Effector CD4-positive, alpha-beta T cell (primary cell): Measurements from ENCODE around the gene SCAP.

Source experiments
- DNase-seq: peaks from one replicate; pipeline ENCODE4 v3.0.0-alpha.2; 2020

SCAP gene

GRCh38 chr3:47412842-47413520 is 62.8 kb downstream of the SCAP start:
- DNase-seq, result no peak

DNA sequence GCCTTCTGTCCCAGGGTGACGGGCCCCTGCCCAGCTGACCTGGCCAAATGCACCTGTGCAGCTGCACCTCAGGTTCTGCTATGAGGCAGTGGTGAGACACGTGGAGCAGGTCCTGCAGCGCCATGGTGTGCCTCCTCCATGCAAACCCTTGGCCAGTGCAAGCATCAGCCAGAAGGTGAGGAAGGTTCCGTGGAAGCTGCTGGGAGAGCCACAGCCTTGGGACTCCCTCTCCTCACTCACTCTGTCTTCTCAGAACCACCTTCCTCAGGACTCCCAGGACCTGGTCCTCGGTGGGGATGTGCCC is 63.3 kb downstream of the SCAP start:
- no peak for DNase-seq

DNA sequence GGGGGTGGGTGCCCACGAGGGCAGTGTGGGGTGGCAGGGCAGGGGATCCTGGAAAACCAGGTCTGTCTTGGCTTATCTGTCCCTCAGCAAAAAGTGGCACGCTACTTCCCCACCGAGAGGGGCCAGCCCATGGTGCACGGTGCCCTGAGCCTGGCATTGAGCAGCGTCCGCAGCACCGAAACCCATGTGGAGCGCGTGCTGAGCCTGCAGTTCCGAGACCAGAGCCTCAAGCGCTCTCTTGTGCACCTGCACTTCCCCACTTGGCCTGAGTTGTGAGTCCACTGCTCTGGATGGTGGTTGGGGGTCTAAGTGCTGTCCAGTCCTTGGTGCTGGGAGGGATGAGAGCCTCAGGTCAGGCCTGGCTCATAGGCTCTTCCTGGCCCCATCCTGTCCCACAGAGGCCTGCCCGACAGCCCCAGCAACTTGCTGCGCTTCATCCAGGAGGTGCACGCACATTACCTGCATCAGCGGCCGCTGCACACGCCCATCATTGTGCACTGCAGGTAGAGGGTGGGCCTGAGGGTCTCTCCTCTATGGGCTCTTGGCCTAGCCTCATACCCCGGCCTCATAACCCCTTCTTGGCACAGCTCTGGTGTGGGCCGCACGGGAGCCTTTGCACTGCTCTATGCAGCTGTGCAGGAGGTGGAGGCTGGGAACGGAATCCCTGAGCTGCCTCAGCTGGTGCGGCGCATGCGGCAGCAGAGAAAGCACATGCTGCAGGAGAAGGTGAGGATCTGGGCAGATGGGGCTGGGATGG is 63.9 kb downstream of the SCAP start:
- DNase-seq, result no peak

DNA sequence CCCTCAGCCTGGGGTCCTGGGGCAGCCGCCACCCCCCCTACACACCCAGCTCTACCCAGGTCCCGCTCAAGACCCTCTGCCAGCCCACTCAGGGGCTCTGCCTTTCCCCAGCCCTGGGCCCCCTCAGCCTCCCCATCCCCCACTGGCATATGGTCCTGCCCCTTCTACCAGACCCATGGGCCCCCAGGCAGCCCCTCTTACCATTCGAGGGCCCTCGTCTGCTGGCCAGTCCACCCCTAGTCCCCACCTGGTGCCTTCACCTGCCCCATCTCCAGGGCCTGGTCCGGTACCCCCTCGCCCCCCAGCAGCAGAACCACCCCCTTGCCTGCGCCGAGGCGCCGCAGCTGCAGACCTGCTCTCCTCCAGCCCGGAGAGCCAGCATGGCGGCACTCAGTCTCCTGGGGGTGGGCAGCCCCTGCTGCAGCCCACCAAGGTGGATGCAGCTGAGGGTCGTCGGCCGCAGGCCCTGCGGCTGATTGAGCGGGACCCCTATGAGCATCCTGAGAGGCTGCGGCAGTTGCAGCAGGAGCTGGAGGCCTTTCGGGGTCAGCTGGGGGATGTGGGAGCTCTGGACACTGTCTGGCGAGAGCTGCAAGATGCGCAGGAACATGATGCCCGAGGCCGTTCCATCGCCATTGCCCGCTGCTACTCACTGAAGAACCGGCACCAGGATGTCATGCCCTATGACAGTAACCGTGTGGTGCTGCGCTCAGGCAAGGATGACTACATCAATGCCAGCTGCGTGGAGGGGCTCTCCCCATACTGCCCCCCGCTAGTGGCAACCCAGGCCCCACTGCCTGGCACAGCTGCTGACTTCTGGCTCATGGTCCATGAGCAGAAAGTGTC is 64.7 kb downstream of the SCAP start:
- no peak for DNase-seq

GRCh38 chr3:47410417-47410720 is 65.4 kb downstream of the SCAP start:
- no peak for DNase-seq

DNA sequence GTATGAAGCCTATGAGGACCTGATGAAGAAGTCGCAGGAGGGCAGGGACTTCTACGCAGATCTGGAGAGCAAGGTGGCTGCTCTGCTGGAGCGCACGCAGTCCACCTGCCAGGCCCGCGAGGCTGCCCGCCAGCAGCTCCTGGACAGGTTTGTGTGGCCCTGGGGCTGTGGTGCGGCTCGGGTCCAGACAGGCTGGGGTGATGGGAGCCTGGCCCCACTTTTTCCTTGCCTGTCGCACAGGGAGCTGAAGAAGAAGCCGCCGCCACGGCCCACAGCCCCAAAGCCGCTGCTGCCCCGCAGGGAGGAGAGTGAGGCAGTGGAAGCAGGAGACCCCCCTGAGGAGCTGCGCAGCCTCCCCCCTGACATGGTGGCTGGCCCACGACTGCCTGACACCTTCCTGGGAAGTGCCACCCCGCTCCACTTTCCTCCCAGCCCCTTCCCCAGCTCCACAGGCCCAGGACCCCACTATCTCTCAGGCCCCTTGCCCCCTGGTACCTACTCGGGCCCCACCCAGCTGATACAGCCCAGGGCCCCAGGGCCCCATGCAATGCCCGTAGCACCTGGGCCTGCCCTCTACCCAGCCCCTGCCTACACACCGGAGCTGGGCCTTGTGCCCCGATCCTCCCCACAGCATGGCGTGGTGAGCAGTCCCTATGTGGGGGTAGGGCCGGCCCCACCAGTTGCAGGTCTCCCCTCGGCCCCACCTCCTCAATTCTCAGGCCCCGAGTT is 65.9 kb downstream of the SCAP start:
- DNase-seq, result no peak

- no peak for DNase-seq
Measured at GRCh38 chr3:47409284-47409683, 66.5 kb downstream of the SCAP start.

GRCh38 chr3:47408839-47409229 is 66.9 kb downstream of the SCAP start:
- DNase-seq, result no peak

DNA sequence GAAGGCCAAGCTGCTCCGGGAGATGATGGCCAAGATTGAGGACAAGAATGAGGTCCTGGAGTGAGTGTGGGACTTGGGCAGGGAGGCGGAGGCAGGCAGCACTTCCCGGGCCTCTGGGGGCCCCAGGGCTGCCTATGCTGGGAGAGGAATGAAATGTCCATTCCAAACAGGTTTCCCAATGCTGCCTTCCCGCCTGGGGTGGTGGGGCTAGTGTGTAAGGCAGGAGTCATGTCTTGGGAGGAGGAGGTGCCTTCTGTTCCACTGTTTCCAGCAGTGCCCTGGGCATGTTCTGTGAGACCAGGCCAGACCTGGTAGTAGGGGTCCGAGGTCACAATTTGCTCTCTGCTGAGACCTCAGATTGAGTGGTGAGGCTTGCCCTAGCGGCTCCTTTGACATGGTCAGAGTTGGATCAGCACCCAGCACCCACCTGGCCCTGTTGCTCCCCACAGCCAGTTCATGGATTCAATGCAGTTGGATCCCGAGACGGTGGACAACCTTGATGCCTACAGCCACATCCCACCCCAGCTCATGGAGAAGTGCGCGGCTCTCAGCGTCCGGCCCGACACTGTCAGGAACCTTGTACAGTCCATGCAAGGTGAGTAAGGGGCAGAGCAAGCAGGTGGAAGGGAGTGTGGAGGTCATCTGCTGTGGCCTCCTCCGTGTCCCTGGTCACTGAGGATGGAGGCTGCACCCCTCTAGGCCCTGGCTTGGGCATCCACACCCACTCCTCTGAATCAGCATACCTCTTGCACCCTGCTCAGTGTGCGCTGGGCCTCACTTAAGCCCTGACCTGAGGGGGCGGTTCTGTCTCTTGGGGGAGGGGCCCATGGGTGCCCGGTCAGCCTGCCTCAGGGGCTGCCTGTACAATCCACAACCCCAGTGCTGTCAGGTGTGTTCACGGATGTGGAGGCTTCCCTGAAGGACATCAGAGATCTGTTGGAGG is 67.6 kb downstream of the SCAP start:
- no peak for DNase-seq

DNA sequence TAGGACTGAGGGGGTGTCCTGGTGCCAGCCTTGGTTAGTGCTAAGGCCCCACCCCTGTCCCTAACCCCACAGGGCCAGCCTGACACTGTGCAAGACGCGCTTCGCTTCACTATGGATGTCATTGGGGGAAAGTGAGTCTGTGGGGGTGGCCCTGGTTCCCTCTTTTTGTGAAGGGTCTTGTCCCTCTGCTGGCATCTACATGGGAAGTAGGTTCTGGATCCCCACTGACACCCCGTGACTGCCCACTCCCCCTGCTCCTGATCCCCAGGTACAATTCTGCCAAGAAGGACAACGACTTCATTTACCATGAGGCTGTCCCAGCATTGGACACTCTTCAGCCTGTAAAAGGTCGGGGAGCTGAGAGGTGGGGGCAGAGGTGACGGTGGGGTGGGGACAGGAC is 68.5 kb downstream of the SCAP start:
- no peak for DNase-seq

- DNase-seq, result no peak
Measured at GRCh38 chr3:47406762-47407149, 69.0 kb downstream of the SCAP start.

DNA sequence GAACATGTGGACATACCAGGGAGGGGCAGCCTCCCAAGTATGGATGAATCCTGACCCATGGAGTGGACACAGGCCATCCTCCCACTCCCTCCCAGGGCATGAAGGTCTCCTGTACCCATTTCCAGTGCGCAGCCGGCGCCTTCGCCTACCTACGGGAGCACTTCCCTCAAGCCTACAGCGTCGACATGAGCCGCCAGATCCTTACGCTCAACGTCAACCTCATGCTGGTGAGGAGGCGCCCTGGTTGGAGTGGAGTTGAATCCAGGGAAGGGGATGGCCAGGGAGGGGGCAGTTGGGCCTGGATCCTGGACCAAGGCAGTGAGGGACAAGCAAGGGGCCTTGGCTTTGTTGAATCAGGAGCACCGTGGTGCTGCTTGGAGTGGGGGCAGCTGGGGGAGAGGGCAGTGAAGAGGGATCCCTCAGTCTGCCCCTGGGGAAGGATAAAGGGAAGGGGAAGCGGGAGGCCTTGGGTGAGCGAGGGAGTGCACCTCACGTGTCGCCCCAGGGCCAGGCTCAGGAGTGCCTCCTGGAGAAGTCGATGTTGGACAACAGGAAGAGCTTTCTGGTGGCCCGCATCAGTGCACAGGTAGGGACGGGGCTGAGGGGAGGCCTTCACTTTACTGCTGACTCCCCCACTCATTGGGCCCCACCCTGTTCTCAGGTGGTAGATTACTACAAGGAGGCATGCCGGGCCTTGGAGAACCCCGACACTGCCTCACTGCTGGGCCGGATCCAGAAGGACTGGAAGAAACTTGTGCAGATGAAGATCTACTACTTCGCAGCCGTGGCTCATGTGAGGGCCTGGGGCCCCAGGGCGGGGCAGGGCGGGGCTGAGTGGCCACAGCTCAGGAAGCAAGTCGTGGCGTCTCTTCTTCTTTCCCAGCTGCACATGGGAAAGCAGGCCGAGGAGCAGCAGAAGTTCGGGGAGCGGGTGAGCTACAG is 69.7 kb downstream of the SCAP start:
- DNase-seq, result no peak

- no peak for DNase-seq
Measured at GRCh38 chr3:47404955-47405790, 70.6 kb downstream of the SCAP start.

DNA sequence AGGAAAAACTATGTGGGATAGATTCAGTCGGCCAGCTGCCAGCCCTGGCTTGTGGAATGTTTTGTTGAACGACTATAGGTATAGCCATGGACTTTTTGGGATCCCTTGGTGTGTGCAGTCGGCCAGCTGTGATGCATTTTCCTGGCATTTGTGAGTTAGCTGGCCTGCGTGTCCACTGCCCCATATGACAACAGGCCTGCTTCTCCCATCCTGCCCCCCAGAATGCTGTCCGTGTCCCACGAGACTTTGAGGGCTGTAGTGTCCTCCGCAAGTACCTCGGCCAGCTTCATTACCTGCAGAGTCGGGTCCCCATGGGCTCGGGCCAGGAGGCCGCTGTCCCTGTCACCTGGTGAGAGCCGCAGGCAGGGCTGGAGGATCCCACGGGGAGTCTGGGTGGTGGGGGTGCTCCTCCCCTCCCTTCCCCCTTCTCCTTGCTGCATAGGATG is 71.3 kb downstream of the SCAP start:
- no peak for DNase-seq

DNA sequence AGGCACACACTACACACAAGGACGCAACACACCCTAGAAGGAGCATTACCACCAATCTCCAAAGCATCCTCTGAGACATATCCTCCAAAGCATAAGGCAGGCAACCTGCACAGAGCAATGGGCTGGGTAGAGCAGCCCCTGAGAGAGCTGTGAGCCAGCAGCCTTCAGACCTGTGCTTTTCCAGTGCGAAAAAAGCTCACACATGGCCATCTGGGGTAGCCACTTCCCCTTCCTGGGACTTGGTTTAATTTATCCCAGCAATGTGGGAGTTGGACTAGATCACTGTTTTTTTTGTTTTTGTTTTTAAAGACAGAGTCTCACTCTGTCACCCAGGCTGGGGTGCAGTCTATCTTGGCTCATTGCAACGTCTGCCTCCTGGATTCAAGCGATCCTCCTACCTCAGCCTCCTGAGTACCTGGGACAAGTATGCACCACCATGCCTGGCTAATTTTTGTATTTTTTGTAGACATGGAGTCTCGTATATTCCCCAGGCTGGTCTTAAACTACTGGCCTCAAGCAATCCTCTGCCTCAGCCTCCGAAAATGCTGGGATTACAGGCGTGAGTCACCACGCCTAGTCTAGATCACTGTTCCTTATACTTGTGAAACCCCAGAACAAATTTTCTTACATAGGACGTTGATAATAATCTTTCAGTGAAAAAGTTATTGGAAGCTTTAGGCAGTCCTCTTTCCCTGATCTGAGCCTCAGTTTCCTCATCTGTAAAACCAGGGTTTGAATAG is 76.0 kb downstream of the SCAP start:
- no peak for DNase-seq

DNA sequence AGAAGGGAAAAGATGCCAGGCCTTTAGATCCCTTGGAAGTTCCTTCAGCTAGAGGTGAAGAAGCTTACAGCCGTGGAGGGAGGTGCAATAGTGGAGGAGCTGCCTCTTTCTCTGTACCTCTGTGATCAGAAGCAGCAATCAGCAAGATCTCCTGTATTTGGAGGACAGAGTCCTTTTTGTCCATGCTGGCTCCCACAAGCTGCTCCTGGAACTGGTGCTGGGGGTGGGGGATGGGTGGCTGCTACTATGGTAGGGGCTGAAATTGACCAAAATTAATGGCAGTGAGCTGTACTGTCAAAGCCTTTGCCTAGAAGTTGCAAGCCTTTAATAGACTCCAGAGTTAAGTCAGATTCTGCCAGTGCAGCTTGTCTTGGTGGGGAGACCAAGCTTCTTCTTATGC is 76.7 kb downstream of the SCAP start:
- no peak for DNase-seq

DNA sequence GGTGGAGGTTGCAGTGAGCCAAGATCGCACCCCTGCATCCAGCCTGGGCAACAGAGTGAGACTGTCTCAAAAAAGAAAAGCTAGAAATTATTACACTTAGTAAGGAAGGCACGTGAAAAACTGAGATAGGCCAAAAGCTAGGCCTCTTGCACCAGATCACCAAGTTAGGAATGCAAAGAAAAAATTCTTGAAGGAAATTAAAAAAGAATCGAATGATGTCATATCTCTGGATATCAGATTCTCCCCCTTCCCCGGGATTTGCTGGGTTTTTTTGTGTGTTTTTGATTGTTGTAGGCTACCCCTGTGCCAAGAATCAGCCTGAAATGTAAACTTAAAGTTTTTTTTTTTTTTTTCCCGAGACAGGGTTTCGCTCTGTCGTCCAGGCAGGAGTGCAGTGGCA is 77.5 kb downstream of the SCAP start:
- no peak for DNase-seq

DNA sequence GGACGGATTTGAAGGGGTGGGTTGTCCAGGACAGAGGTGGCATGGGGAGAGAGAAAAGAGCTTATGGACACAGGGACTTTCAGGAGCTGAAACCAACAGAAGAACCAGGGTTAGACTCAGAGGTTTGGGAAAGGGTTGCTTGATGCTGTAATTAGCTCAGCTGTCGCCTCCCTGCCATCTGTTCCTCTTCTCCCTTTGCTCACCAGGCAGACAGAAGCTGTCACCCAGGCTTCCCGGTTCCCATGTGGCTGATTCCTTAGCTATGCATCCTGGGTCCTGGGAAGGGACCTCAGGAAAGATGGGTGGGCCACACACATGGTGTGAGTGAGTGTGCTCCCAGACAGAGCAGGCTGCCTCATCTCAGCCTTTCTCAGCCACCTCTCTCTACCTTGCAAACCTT is 80.9 kb downstream of the SCAP start:
- DNase-seq, result no peak

- DNase-seq, result no peak
Measured at GRCh38 chr3:47394140-47394870, 81.4 kb downstream of the SCAP start.
